Stimulated activated CD4-positive, alpha-beta T cell treated with anti-CD3 and anti-CD28 coated beads, Interleukin-15, amount 100 ng/mL, for 1 hour (primary cell): Measurements from ENCODE around the gene HNRNPA1.
A peak's percentile ranks its signal among the peaks of the same experiment; 100 is the strongest.
"Not testable (repeated sequence)": the region's sequence is repeated elsewhere in the genome, so short reads cannot be mapped to it uniquely, and the experiment has no call there.

ENCODE experiments used
- DNase-seq, 2 donors: peaks; one replicate each; pipeline ENCODE4 v3.0.0-alpha.2; 2020; ENCODE audit warnings: low read depth in 1 of 2, low spot score in 1 of 2

The HNRNPA1 gene

DNA sequence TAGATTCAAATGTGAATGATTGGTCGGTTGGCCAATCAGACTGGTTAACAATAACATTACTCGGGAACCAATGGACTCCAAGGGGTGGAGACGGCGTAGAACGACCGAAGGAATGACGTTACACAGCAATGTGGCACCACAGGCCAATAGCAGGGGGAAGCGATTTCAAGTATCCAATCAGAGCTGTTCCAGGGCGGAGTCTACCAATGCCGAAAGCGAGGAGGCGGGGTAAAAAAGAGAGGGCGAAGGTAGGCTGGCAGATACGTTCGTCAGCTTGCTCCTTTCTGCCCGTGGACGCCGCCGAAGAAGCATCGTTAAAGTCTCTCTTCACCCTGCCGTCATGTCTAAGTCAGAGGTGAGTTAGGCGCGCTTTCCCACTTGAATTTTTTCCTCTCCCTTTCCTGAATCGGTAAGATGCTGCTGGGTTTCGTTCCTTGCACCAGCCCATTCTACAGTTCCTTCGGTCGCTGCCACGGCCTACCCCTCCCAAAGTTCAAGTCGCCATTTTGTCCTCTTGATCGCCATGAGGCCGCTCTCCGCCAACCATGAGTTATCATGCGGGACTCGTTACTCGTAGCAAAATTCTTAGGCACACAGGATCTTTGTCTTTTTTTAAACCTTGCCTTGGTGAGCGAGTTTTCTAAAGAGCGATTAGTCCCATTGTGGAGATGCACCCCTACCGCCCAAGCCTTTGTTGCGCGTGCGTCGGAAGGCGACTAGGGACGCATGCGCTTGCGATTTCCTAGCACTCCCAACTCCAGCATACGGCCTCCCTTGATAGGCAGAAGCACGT, at the start of gene HNRNPA1:
Gene HNRNPA1 (plus strand): TSS at position 259 of the 793 bp plus-strand sequence. CDS start 82 bp downstream, at position 341.
- DNase-seq = peak; percentile 72 to 90

DNA sequence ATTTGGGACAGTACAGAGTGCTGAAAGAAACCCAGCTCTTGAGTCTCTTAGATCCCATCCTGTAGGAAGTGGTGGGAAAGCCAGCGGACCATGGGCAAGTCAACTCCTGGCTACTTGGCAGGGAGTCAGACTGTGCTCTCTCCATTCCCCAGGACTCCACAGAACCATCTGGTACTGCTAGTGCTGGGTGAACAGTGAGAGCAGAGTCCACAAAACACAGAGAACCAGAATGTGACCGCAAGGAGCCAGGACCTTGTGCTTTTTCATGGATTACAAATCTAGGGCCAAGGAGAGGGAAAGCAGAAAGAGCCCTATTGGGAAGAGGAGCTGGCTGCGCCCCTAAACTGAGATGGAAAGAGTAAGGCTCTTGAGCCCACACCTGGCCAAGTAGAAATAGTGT, 49.3 kb upstream of the HNRNPA1 start:
- DNase-seq = not testable (repeated sequence)

DNA sequence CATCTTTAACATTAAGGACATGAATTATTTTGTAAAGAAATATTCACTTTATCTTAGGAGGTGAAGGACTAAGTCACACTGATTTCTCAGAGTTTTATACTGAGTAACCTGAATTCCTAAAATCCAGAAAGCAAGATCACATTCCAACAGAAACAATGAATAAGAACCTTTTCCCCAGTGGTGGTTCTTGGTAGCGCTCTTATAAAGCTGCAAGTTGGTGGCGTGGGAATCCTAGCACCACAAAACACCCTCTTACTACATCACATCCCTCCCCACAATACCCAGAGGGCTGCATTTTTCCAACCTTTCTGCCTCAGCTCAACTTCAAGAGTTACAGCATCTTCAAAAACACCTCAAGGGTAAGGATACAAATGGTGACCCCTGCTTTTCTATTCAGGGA, 47.7 kb upstream of the HNRNPA1 start:
- no peak for DNase-seq

DNA sequence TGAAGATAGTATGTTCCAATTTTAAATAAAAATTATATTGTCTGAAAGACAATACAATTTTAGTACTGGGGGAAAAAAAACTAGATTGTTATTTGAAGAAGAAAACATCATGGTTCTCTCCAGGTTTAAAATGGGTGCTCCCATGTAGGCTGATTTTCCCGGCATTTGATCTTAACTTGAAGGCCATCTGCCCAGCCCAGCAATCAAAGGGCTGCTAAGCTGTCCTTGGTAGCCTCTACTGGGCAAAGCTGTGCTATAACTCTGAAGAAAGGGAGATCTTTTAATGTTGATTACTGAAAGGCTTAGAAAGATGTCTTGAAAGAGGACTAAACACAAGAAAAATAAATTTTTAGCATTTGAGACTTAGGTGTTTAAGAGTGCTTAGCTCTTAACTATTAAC, 42.0 kb upstream of the HNRNPA1 start:
- DNase-seq = no peak

DNA sequence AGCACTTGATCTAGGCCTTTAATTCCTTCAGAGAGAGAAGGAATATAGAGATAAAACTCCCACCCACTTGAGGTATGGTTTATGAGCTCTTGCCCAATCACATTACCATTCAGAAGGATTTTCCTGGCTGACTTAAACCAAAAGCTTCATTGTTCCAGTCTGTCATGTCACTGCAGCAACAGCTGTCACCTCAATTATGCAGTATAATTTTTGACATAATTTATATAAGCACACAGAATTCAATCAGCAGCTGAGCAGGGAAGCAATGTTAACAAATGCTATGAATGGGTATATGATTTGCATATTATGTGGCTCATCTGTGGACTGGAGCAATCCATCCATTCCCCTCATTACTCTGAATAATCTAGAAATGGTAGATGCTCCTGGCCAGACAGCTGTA, 40.9 kb upstream of the HNRNPA1 start:
- no peak for DNase-seq

DNA sequence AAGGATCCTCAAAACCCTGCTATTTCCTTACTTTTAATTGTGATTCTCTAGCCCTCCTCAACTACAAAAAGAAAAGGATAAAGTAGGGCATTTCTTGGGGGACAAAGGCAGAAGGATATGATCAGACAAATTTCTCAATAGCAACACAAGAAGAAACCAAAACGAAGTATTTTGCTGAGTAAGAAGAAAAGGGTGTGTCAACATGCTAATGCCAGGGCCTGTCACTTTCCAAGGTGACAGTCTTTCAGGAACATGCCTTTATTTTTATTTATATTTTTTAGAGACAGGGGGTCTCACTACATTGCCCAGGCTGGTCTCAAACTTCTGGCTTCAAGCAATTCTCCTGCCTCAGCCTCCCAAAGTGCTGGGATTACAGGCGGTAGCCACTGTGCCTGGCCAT, 40.4 kb upstream of the HNRNPA1 start:
- DNase-seq = no peak

DNA sequence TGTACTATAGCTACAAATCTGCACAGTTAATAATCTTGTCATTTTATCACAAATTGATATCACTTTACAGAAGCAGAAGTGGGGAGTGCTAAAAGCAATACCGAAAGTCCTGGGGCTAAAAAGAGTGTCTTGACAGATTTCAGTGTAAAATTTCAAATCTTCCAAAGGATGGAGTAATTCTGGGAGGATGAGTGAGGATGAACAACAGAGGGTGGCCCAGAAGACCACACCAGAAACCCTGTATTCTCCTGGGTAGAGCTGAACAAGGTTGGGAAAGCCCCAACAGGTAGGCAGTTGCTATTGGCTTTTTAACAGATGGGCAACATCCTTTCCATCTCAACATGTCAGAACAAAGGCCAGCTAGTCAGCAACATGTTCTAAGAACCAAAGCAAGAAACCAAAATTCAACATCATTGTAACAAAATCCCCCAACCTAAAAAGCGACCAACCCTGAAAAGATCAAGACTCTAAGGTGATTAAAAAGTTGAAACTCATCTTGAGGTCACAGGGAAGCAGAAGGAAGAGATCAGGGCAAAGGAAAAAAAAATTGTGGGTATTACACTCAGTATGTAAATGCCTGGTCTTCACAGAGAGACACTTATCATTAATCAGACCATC, 39.4 kb upstream of the HNRNPA1 start:
- no peak for DNase-seq

DNA sequence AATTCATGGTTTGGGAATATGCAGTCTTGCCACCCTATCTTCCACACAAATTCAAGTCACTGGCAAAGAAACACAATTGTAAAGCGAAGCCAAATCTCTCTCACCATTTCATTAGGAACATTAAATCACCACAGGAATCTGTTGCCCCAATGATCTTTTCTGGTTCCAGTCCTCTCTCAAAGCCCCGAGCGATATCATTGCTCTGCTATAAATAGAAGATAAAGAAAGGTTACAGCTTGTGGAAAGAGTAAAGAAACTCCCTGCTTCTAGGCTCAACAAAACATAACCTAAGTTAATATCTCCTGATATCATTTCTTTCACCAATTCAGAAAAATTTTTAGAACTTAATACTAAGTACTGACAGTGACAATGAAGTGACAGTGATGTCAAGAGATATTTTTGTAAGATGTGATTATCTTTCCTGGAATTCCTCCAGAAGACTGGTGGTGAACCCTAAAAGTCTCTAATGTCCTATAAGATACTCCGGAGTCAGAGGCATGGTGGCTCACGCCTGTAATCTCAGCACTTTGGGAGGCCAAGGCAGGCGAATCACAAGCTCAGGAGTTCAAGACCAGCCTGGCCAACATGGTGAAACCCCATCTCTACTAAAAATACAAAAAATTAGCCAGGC, 34.4 kb upstream of the HNRNPA1 start:
- no peak for DNase-seq

DNA sequence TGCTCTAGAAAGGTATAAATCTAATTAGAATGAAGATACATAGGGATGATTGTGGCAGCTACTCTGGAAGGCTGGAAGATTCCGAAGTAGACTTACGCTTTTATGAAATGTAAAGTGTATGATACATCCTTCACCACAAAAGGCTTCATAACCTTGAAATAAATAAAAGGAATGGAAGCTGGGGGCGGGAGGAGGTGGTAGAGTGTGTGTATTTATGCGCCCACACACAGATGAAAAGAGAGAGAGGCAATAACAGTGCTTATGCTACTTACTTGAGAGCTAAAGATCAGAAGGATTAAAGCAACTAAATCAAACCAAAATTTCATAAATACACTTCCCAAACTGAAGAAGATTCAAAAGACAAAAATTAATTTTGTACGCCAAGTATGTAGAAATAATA, 31.0 kb upstream of the HNRNPA1 start:
- no peak for DNase-seq

DNA sequence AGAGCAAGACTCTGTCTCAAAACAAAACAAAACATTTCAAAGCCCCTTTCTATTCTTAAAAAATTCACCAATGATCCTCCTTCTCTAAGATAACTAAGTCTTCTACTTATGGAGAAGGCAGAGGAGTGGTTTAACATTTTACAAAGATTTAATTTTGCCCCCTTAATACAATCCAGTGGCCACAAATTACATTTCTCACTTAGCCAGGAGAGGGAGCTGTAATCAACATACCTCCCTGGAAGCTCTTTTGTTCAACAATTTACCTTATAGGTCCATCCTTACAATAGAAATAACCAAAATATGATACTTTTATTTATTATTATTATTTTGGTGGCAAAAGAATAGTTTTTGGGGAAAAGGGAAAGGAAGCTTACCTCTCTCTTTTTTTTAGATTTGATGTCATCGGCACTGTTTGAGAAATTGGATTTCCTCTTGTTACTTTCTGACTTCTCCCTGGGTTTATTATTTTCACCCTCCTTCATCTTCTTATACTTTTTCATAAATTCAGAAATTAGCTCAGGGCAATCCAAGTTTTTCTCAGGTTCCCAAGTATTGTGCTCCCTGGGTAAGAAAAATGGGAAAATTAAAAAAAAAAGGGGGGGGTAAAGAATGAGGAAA, 28.8 kb upstream of the HNRNPA1 start:
- no peak for DNase-seq

DNA sequence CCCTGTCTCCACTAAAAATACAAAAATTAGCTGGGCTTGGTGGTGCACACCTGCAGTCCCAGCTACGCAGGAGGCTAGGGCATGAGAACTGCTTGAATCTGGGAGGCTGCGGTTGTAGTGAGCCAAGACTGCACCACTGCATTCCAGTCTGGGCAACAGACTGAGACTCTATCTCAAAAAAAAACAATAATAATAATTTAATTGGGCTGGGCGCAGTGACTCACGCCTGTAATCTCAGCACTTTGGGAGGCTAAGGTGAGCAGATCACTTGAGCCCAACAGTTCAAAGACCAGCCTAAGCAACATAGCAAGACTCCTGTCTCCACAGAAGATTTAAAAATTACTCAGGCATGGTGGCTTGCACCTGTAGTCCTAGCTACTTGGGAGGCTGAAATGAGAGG, 27.3 kb upstream of the HNRNPA1 start:
- DNase-seq = no peak

DNA sequence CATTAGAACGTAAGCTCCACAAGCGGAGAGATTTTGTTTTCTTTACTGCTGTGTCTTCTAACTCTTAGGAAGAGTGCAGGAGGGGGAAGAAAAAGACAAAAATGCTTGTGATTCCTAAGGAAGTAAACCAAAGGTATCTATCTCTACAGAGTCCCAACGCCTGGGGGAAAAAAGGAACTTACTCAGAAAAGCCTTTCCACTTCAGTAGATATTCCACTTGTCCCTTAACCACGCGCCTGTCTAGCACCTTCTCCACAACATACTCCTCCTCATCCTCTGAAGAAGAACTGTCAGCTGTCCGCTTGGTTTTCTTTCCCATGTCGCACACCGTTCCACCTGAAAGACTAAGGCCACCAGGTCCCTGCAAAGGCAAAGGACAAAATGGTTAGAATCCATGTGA, 23.2 kb upstream of the HNRNPA1 start:
- no peak for DNase-seq

DNA sequence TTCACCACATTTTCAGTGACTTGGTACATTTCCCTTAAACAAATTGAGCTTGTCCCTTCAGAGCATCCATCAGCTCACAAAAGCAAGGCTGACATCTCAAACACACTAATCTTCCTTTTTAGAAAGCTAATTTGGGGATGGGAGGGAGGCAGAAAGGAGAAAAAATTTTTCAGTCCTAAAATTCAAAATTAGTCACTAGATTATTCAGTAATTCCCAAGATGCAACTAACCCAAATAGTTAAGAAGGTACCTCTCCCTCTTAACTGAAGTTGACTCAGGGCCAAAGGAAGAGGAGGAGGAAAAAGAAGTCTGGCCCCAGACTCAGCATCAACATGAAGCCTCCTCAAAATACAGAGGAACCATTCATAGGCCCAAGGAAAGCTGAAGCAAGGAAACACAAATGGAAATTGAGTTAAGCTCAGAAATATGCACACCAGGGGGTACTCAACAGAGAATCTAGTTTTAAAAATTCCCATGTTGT, 22.3 kb upstream of the HNRNPA1 start:
- DNase-seq = no peak

DNA sequence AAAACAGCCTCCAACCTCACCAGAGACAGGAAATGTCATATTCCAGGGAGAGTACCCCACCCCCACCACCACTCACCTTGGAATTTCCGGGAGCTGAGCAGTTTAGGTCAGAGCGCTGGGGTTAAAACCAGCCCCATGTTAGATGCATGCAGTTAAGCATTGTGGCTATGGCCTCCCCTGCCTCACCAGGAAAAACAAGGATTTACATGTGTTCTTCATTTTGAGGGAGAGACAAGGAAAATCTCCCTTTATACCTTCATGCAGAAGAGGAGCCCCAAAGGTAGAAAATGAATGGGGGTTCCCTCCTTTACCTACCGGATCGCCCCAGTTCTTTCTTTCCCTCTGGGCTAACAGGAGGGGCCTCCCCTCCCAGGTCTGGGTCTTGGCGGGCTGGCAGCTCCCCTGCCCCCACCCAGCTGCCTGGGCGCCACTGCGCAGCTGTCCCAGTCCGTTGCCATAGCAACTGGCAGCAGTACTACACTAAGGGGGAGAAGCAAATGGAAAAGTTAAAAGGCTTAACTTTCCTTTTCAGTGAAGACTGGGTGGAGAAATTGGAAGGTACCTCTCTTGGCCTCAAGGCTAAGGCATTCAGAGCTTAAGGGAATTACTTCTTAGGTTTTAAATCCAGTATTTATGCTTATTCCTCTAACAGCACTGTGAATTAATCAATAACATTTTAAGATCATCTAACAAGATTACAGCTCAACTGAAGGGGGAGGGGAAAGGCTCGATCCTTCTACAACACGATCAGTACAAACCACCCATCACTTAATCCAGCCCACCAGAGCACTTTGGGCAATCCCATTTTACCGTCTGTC, 21.1 kb upstream of the HNRNPA1 start:
- DNase-seq = no peak

DNA sequence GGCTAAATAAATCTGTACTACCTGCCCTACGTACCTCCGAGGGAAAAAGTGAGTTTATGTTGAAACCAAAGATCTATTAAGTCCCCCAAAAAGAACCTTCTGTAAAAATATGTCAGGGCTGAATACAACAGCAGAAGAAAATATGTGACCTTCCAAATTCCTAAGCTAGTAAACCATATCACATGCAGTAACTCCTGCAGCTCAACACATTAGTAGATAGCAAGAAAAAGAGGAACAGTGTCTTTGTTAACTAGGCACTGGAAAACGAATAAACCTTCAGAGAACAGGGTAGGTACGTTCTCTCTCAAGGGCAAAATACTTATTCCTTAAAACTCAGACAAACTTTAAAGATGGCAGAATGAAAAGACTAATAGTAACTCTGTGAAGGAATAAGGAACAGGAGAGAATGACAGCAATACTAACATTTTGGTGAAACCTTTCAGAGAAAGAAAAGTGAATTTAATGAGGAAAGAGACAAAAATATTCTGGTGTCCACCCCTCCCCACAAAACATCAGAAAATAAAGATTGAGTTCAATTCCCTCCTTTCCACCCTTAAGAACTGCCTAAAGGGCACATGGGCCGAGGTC, 18.6 kb upstream of the HNRNPA1 start:
- no peak for DNase-seq

DNA sequence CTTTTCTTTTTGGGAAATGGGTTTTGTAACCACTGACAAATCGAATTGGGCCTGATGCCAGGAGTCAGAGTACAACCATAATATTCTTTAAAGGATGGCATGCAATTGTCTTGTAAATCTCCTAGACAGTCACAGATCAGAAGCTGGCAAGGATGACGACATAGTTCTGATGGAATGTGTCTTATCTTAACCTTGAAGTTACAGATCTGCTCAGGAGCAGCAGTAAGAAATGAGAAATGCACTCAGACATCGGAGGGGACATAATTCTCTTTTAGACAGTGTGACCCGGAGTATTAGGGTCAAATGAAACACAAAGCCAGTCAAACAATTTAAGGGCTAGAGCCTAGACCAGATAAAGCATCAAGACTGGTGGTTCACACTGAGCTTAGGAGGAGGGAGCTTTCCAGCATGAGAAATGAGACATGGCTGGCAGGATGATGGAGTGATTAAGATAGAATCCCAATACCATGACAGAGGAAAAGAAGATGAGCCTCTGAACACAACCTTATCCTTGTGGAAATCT, 18.1 kb upstream of the HNRNPA1 start:
- no peak for DNase-seq

DNA sequence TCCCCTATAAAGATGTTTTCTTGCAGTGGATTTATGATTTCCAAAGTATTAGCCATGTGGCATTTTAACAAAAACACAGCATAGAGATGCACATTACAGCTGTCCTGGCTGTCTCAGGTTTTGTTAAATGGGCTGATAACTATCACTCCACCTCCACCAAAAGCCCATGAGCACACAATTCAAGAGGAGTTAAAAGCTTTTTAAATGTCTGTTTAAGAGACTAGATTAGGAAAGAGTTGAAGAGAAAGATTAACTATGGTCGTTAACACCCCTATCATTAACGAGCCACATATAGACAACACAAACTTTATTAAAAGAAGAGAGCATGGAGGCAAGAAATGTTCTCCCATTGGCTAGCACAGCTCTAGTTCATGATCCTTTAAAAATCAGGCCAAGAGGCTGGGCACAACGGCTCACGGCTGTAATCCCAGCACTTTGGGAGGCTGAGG, 15.1 kb upstream of the HNRNPA1 start:
- DNase-seq = no peak

DNA sequence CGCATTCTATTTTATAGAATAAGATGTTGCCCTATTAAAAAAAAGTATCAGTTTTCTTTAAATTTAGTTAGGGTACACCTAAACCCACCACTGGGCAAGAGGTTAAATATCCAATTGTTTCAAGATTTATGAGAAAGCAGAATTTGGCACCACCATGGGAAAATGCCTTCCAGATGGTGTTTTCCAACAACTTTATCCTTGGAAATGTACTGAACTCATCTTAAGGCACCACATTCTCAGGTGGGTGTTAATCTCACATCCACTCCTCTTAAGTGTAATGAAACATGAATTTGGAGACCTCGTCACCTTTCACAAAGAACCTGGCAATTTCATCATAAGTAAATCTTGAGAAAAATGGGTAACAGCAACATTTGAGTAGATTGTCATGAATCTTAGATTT, 13.7 kb upstream of the HNRNPA1 start:
- DNase-seq = no peak

DNA sequence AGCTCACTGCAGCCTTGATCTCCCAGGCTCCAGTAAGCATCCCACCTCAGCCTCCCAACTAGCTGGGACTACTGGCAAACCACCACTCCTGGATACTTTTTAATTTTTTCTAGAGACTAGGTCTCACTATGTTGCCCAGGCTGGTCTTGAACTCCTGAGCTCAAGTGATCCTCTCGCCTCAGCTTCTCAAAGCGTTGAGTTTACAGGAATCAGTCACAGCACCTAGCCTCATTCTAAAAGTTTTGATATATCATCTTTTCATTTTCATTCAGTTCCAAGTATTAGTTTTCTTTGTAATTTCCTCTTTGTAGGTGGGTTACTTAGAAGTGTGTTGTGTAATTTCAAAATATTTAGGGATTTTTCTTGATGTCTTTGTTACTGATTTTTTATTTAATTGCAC, 10.2 kb upstream of the HNRNPA1 start:
- no peak for DNase-seq

DNA sequence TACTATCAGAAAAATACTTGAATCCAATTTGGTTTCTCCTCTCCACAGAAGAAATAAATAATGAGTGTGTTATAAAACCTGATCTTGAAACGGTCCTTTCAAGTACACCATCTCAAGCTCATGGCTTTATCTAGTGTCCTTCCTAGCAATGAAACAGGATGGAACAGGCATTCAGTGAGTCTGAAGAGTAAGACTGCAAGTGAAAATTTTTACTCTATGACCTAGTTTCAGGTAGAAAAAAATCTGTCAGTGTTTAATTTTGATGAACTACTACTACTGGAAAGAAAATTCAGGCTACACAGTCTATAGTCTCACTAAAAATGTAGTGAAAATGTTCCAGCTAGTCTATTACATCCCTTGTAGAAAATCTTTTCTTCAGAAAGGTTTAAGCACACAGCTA, 8.3 kb upstream of the HNRNPA1 start:
- DNase-seq = no peak
